ENCODE measurements around the gene ZACN.
A peak's percentile ranks its signal among the peaks of the same experiment; 100 is the strongest.

Gene ZACN

GRCh38 chr17:76083536-76084182 is 4.7 kb downstream of the ZACN start:
- DNase-seq = peak; percentile 40

GRCh38 chr17:76085066-76085730 is 6.2 kb downstream of the ZACN start:
- no peak for DNase-seq

- DNase-seq = no peak
These were observed 6.9 kb downstream of the ZACN start for GRCh38 chr17:76085731-76086366.

GRCh38 chr17:76086384-76086783 is 7.4 kb downstream of the ZACN start:
- no peak for DNase-seq

GRCh38 chr17:76087531-76087930 is 8.5 kb downstream of the ZACN start:
- DNase-seq = no peak

GRCh38 chr17:76088041-76088867 is 9.3 kb downstream of the ZACN start:
- no peak for DNase-seq

- DNase-seq = no peak
These were observed 10.0 kb downstream of the ZACN start for GRCh38 chr17:76088868-76089576.

GRCh38 chr17:76089680-76090516 is 10.9 kb downstream of the ZACN start:
- DNase-seq = no peak

- no peak for DNase-seq
These were observed 11.6 kb downstream of the ZACN start for GRCh38 chr17:76090517-76091129.

- DNase-seq = no peak
These were observed 12.7 kb downstream of the ZACN start for GRCh38 chr17:76091526-76092286.

- no peak for DNase-seq
These were observed 13.8 kb downstream of the ZACN start for GRCh38 chr17:76092526-76093413.

GRCh38 chr17:76094046-76094445 is 15.1 kb downstream of the ZACN start:
- no peak for DNase-seq

- no peak for DNase-seq
These were observed 17.0 kb downstream of the ZACN start for GRCh38 chr17:76095943-76096342.

GRCh38 chr17:76097716-76098295 is 18.8 kb downstream of the ZACN start:
- DNase-seq = no peak

- DNase-seq = no peak
These were observed 23.9 kb downstream of the ZACN start for GRCh38 chr17:76102944-76103273.

- DNase-seq = peak; percentile 95
These were observed 24.5 kb downstream of the ZACN start, which contains the start of gene EXOC7 for GRCh38 chr17:76103274-76104139. TSS of gene EXOC7 (minus strand) at chr17:76103787. CDS start at chr17:76103692, 95 bp downstream.

- DNase-seq = no peak
These were observed 25.3 kb downstream of the ZACN start for GRCh38 chr17:76104140-76104895.
